Colonic mucosa (tissue), 4 donors: ENCODE data around the gene KCTD18. TPM values are rescaled to one million over a fixed set of nuclear protein-coding genes. Genes with fewer than 3 reads are reported as not detected.

Source experiments
- DNase-seq: peaks from one replicate; pipeline ENCODE4 v3.0.0-alpha.2; 2020
- H3K27ac ChIP-seq: fragments of 200-600 bp; one replicate; pipeline ENCODE4 v1.8.0; 2021
- H3K27me3 ChIP-seq: fragments of 200-600 bp; one replicate; pipeline ENCODE4 v1.8.0; 2021
- H3K36me3 ChIP-seq: fragments of 200-600 bp; one replicate; pipeline ENCODE4 v1.8.0; 2021
- H3K4me1 ChIP-seq: fragments of 200-600 bp; one replicate; pipeline ENCODE4 v1.8.0; 2021; ENCODE audit warnings: mild to moderate bottlenecking
- H3K4me3 ChIP-seq: fragments of 200-600 bp; one replicate; pipeline ENCODE4 v1.8.0; 2021
- H3K9ac ChIP-seq, 2 donors: one replicate each; pipeline ENCODE4 v1.7.0; 2013; ENCODE audit warnings: control low read depth in 2 of 2, low read depth in 2 of 2, low read length in 2 of 2
- H3K9me3 ChIP-seq: fragments of 200-600 bp; one replicate; pipeline ENCODE4 v1.8.0; 2021
- CTCF ChIP-seq: fragments of 200-600 bp; IDR thresholded peaks from one replicate; pipeline ENCODE4 v1.8.0; 2022; ENCODE audit warnings: antibody characterized with exemption, mild to moderate bottlenecking
- intact Hi-C: fragments of 100-400 bp; cut with DNase I; formaldehyde crosslinking; loops from one replicate; pipeline ENCODE4 v1.14.1; 2022
- total RNA-seq, 2 donors: library from RNA; stranded (reverse); fragmentation: NEBNext Ultra II Directional in 1 of 2; extraction: Animal tissue kit (Norgen Biotek cat#: 25700) in 1 of 2; gene quantifications; one replicate each; pipeline ENCODE4 v1.2.1, GENCODE V29; 2021
- donor health status: healthy.
- donor health status: DM: no; HTN: no; CAD: no.
- donor health status: DM: no; HTN: no; CAD: no.

The KCTD18 gene
- total RNA-seq, 2 donors from 2014 or later, result 8.6 to 13.8 TPM

DNA sequence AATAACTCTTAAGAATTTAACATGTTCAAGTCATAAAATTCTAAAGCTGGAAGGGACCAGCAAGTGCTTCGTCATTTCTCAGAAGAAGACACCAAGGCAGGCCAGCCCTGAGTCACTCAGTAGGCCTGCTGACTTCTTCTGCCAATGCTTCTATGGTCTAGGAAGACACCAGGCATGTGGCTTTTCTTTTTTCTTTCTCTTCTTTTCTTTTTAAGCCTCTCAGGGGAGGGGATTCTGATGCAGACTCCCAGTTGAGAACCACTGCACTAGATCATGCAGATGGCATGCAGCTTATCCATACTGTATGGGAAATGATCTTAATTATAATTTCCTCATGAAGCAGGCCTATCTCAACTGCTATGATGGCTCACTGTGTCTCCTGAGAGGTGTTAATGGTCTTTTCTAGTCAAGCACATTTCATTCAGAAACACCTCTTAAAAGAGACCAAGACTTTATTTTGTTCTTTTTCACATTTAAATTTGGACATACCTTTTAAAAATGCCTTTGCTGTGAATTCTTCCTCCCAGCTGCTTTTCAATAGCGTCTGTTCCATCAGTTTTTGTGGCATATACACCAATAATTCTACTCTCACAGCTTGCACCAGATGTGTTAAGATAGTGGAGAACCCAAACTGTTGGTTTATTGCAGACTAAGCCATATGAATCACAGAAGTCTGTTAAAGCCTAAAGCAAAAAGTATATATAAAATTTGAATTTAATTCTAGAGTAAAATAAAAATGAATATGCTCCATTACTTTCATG is 11.3 kb downstream of the KCTD18 start:
- no peak for DNase-seq
- Histone ChIP-seq H3K27me3 (no peaks in the 10 kb centered on the region), H3K27ac (no peak overlapping the region), H3K4me3 (no peak overlapping the region), H3K4me1 (no peaks in the 10 kb centered on the region), H3K9me3 (no peaks in the 10 kb centered on the region), H3K9ac (no peak overlapping the region), H3K36me3 (no peaks in the 10 kb centered on the region)
- TF ChIP-seq CTCF, result no peak
- intact Hi-C loops, result no loop called here

- DNase-seq, result no peak
- Histone ChIP-seq H3K27me3 (no peaks in the 10 kb centered on the region), H3K9me3 (no peaks in the 10 kb centered on the region), H3K36me3 (no peaks in the 10 kb centered on the region), H3K9ac (no peak overlapping the region), H3K4me1 (no peaks in the 10 kb centered on the region), H3K27ac (no peak overlapping the region), H3K4me3 (no peak overlapping the region)
- intact Hi-C loops, result no loop called here
- no peak for TF ChIP-seq CTCF
These were observed 13.2 kb downstream of the KCTD18 start for GRCh38 chr2:200496696-200497095.

DNA sequence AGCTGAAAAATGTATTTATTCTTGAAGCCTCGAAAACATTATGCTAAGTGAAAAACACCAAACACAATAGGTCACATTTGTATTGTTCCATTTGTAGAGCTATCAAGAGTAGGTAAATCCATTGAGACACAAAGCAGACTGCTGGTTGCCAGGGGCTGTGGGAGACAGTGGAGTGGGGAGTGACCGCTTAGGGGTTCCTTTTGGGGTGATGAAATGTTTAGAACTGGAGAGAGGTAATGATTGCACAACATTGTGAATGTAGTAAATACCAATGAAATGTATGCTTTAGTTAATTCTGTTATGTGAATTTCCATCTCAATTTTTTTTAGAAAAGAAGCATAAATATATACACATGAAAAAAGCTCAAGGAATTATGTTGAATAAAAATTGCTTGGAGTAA is 15.8 kb downstream of the KCTD18 start:
- Histone ChIP-seq H3K4me3 (no peak overlapping the region), H3K4me1 (no peaks in the 10 kb centered on the region), H3K9ac (no peak overlapping the region), H3K27me3 (no peaks in the 10 kb centered on the region), H3K36me3 (no peaks in the 10 kb centered on the region), H3K27ac (no peak overlapping the region), H3K9me3 (no peaks in the 10 kb centered on the region)
- TF ChIP-seq CTCF, result no peak
- intact Hi-C loops, result no loop called here
- DNase-seq, result no peak

DNA sequence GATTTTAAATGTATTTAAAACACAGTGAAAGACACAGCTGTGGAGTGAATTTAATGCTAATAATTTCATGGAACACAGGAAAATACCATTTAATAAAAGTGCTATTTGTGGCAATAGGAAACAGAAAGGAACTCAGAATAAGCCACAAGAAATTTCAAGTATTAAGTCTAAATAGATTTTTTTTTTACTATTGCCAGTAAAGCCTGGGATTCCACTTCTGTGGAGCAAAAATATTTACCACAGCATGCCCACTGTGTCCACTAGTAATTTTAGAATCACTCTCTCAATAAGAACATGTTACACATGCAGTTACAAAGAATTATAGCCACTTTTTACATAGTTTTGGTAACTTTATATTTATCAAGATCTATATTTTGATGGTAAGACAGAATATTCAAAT is 17.2 kb downstream of the KCTD18 start:
- H3K27me3 ChIP-seq, result no peaks in the 10 kb centered on the region
- H3K4me3 ChIP-seq, result no peak overlapping the region
- H3K36me3 ChIP-seq, result no peaks in the 10 kb centered on the region
- no peak for TF ChIP-seq CTCF
- no peaks in the 10 kb centered on the region for H3K9me3 ChIP-seq
- no peaks in the 10 kb centered on the region for H3K4me1 ChIP-seq
- no peak overlapping the region for H3K27ac ChIP-seq
- intact Hi-C loops, result no loop called here
- no peak for DNase-seq
- H3K9ac ChIP-seq, result no peak overlapping the region

DNA sequence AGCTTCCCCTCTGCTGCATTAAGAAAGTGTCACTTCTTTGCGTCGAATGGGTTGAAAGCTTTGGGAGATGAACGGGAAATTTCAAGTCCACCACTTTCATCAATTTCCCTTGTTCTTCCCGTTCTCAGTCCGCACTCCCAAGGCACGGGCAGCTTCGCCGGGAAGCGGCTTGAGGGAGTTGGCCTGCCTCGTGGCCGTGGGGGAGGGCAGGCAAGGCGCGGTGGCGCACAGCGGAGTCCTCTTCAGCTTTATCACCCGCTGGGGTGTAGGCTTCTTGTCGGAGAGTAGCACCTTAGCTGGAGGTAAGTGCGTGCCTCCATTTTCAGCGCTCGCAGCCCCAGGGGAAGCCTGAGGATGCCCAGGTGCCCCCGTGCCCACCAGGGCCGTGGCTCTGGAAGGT is 19.9 kb downstream of the KCTD18 start:
- intact Hi-C loops, result no loop called here
- Histone ChIP-seq H3K36me3 (no peaks in the 10 kb centered on the region), H3K27me3 (no peaks in the 10 kb centered on the region)

More for the DNA sequence above, 19.9 kb downstream of the KCTD18 start:
- Histone ChIP-seq H3K9me3 (no peaks in the 10 kb centered on the region), H3K4me1 (no peaks in the 10 kb centered on the region), H3K4me3 (no peak overlapping the region), H3K27ac (no peak overlapping the region), H3K9ac (no peak overlapping the region)
- no peak for DNase-seq
- TF ChIP-seq CTCF, result no peak
